ENCODE data around the gene SEMA3A. TPM values are rescaled to one million over a fixed set of nuclear protein-coding genes. Genes with fewer than 3 reads are reported as not detected.

The SEMA3A gene
- total and polyA plus RNA-seq, 9 donors, result 0.76 to 23.0 (median 2.2) TPM

- no peak overlapping the region for H3K27ac ChIP-seq
Measured at GRCh38 chr7:84226759-84227158, 32.2 kb upstream of the SEMA3A start.

GRCh38 chr7:84224505-84224904 lies 29.9 kb upstream of the SEMA3A start:
- DNase-seq, result no peak
- Histone ChIP-seq H3K27me3 (no peaks in the 10 kb centered on the region), H3K36me3 (no peaks in the 10 kb centered on the region), H3K4me1 (ENCODE audit: insufficient read depth) (no peaks in the 10 kb centered on the region), H3K27ac (no peak overlapping the region), H3K9me3 (no peaks in the 10 kb centered on the region), H3K4me3 (no peak overlapping the region)
- intact Hi-C loops (cut with DNase I), result no loop called here
- TF ChIP-seq POLR2A (IDR thresholded peaks at IDR 0.05) (no peak), CTCF (IDR thresholded peaks at IDR 0.05) (no peak), EP300 (IDR thresholded peaks at IDR 0.05) (no peak)
- 90 to 92% (median 92%) methylated on average over 2 of the region's 2 CpGs for WGBS, 3 donors

More at GRCh38 chr7:84226759-84227158, 32.2 kb upstream of the SEMA3A start:
- H3K9me3 ChIP-seq, result no peaks in the 10 kb centered on the region
- no peak for DNase-seq
- TF ChIP-seq POLR2A (IDR thresholded peaks at IDR 0.05) (no peak), CTCF (IDR thresholded peaks at IDR 0.05) (no peak), EP300 (IDR thresholded peaks at IDR 0.05) (no peak)
- intact Hi-C loops (cut with DNase I), result no loop called here
- H3K4me1 ChIP-seq (ENCODE audit: insufficient read depth), result no peaks in the 10 kb centered on the region
- H3K36me3 ChIP-seq, result no peaks in the 10 kb centered on the region
- WGBS, 3 donors, result 85 to 88% (median 87%) methylated on average over 2 of the region's 2 CpGs
- no peak overlapping the region for H3K4me3 ChIP-seq
- H3K27me3 ChIP-seq, result no peaks in the 10 kb centered on the region

- intact Hi-C loops (cut with DNase I), result no loop called here
- no peak for TF ChIP-seq CTCF (IDR thresholded peaks at IDR 0.05)
- TF ChIP-seq POLR2A (IDR thresholded peaks at IDR 0.05), result no peak
- TF ChIP-seq EP300 (IDR thresholded peaks at IDR 0.05), result no peak
- no peaks in the 10 kb centered on the region for H3K4me1 ChIP-seq (ENCODE audit: insufficient read depth)
Measured at GRCh38 chr7:84219310-84219709, 24.7 kb upstream of the SEMA3A start.

GRCh38 chr7:84218681-84219080 lies 24.1 kb upstream of the SEMA3A start:
- intact Hi-C loops (cut with DNase I), result no loop called here
- no peak overlapping the region for H3K27ac ChIP-seq
- no peak for TF ChIP-seq POLR2A (IDR thresholded peaks at IDR 0.05)
- no peak for TF ChIP-seq CTCF (IDR thresholded peaks at IDR 0.05)
- TF ChIP-seq EP300 (IDR thresholded peaks at IDR 0.05), result no peak
- DNase-seq, result no peak
- no peaks in the 10 kb centered on the region for H3K4me1 ChIP-seq (ENCODE audit: insufficient read depth)
- WGBS, 3 donors, result 27 to 42% (median 33%) methylated on average over 2 of the region's 2 CpGs
- no peaks in the 10 kb centered on the region for H3K36me3 ChIP-seq
- no peaks in the 10 kb centered on the region for H3K9me3 ChIP-seq
- no peaks in the 10 kb centered on the region for H3K27me3 ChIP-seq
- no peak overlapping the region for H3K4me3 ChIP-seq

More at GRCh38 chr7:84219310-84219709, 24.7 kb upstream of the SEMA3A start:
- no peaks in the 10 kb centered on the region for H3K9me3 ChIP-seq
- H3K36me3 ChIP-seq, result no peaks in the 10 kb centered on the region
- 96 to 97% (median 97%) methylated on average over 2 of the region's 2 CpGs for WGBS, 3 donors
- no peaks in the 10 kb centered on the region for H3K27me3 ChIP-seq
- no peak overlapping the region for H3K4me3 ChIP-seq
- no peak overlapping the region for H3K27ac ChIP-seq
- DNase-seq, result no peak

Data from ovary (tissue), 9 donors.